Endothelial cell of umbilical vein (primary cell): ENCODE data around the gene COX7A2L.

Experiments used
- CTCF ChIP-seq, 2 donors: IDR thresholded peaks; 1 replicate in 1 of 2; 2 replicates in 1 of 2; pipeline ENCODE4 v1.5.1; 2011; ENCODE audit warnings: low read length in 2 of 2, mild to moderate bottlenecking in 2 of 2, moderate library complexity in 2 of 2, control low read depth in 1 of 2, inconsistent platforms in 1 of 2, low read depth in 1 of 2; ENCODE audit not compliant: insufficient read depth in 1 of 2; ENCODE audit errors: extremely low read depth in 1 of 2
- EZH2 ChIP-seq: IDR thresholded peaks from 2 replicates; pipeline ENCODE4 v1.6.1; 2012; ENCODE audit warnings: borderline replicate concordance, low read depth, mild to moderate bottlenecking, moderate library complexity, low read length, inconsistent platforms; ENCODE audit not compliant: severe bottlenecking
- GATA2 ChIP-seq: IDR thresholded peaks from 2 replicates; pipeline ENCODE4 v1.7.0; 2011; ENCODE audit warnings: low read depth, mild to moderate bottlenecking, moderate library complexity, mixed read lengths, low read length; ENCODE audit not compliant: insufficient read length, insufficient read depth
- JUN ChIP-seq: IDR thresholded peaks from 2 replicates; pipeline ENCODE4 v1.6.1; 2011; ENCODE audit warnings: borderline replicate concordance, low read depth; ENCODE audit not compliant: insufficient read length, insufficient read depth
- MAX ChIP-seq: IDR thresholded peaks from 2 replicates; pipeline ENCODE4 v1.6.1; 2011; ENCODE audit not compliant: insufficient read depth, insufficient read length
- POLR2A ChIP-seq: IDR thresholded peaks from 2 replicates; pipeline ENCODE4 v1.6.1; 2012; ENCODE audit warnings: low read depth, mild to moderate bottlenecking, control low read depth, low read length
- POLR2AphosphoS5 ChIP-seq: IDR thresholded peaks from 2 replicates; pipeline ENCODE4 v1.6.1; 2012; ENCODE audit warnings: low read depth, mild to moderate bottlenecking, control low read depth, low read length, moderate library complexity; ENCODE audit not compliant: insufficient read depth

DNA sequence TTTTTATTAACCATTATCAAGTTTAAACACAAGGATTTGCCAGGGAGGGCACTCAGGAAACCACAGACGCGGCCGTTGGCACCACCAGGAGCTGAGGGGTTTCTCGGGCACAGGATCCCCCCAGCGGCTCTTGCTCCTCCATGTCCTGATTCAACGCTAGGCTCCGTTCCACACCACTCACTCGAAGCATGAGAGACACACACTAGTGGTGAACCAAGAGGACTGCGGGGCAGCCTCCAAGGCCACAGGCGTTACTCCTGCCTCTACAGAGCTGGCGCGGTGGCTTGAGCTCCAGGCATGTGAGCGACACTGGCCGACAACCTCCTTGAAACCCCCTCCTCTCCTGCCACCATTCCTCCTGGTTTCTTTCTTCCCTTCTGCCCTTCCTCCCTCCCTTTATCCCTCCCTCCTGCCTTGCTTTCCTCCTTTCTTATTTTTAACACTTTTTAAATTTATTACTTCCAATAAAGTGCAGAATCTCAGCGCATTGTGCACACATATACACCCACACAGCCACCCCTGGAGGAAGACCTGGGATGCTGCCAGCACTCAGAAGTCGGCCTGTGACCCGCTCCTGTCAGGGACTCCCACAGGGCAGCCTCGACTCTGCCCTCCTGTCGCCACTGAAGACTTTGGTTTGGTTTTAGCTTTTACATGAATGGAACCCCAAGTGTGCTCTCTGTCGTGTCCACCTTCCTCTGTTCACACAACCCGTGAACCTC is 21.7 kb downstream of the COX7A2L start:
- TF ChIP-seq POLR2AphosphoS5 (no peak), POLR2A (no peak), MAX (no peak), CTCF (IDR thresholded peaks at IDR 0.05; ENCODE audit: extremely low read depth in 1 of 2, insufficient read depth in 1 of 2, low read depth in 1 of 2, low read length in 2 of 2) (no peak), GATA2 (no peak), EZH2 (no peak), JUN (no peak)
